SW 1271 (cell line): Measurements from ENCODE around the gene USP2.

ENCODE experiments used
- DNase-seq, 2 experiments: peaks; one replicate each; lab custom pipeline; 2025; lab: John Stamatoyannopoulos, UW

Gene USP2

GRCh38 chr11:119381181-119381988 is at the start of gene USP2:
TSS of gene USP2 (minus strand) at chr11:119381690. CDS start at chr11:119373480, 8,210 bp downstream.
- DNase-seq: peak; percentile 80 to 96

DNA sequence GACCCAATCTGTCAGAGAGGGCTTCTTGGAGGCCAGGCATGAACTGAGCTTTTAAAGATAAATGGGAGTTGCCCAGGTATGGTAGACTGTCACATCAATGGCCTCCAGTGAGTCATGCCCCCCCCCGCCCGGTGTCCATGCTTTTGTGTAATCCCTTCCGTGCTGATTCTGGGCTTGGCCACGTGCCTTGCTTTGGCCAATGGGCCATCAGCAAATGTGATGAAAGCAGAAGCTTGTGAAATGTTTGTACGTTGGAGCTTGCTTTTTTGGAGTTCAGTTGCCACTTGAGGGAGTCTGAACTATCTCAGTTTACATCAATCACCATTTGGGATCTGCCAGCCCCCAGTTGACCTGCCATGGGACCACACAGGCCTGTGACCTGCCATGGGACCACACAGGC is 45.8 kb upstream of the USP2 start:
- no peak for DNase-seq

DNA sequence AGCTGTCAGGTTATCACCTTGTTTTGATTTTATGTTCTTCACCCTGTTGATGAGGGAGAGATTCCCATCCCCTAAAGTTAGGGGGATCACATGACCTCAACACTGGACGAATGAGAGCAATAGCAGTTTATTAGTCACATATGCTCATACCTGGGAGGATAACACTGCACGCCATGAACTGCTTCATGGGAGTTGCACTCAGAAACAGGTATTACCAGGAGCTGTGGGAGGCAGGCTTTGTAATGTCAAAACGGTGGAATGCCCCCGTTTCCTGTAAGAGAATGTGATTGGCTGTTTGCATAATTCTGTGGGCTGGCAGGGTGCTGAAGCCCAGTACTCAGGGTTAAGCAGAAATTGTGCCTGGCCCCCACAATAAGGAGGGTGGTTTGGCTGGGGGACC is 44.7 kb upstream of the USP2 start:
- no peak for DNase-seq

DNA sequence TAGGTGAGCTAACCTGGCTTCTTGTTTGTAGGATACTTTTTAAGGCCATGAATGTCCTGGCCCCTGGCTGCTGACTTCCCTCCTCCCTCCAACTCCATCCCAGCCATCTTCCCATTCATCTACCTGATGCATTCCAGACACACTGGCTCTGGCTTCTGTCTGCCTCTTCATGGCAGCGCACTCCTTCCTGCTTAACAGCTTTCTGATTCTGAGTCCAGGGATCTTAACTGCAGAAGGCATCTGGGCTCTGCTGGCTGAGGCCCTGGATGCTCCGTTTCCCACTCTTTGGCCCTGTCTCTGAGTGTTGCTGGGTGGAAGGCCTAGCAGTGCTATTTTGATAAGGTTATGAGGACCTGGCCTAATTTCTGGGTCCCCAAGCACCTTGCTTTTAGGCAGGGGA is 43.3 kb upstream of the USP2 start:
- no peak for DNase-seq

DNA sequence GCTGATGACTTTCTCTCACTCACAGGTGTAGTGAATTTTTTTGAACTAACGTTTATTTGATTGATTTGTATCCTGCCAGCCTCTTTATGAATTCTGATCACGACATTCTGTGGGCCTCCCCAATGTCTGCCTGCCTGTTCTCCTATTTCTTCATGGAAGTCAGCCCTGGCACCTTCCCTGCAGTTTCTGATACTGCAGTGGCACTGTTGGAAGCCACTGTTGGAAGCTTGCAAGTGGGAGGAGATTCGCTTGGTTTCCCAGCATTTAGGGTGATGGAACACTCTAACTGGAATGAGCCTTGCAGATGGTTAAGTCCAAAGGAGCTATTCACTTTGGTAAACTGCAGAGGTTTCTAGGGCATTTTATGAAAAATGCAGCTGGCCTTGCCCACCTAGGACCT is 42.8 kb upstream of the USP2 start:
- no peak for DNase-seq

- DNase-seq: no peak
Observed at GRCh38 chr11:119423509-119424254, 42.2 kb upstream of the USP2 start.

DNA sequence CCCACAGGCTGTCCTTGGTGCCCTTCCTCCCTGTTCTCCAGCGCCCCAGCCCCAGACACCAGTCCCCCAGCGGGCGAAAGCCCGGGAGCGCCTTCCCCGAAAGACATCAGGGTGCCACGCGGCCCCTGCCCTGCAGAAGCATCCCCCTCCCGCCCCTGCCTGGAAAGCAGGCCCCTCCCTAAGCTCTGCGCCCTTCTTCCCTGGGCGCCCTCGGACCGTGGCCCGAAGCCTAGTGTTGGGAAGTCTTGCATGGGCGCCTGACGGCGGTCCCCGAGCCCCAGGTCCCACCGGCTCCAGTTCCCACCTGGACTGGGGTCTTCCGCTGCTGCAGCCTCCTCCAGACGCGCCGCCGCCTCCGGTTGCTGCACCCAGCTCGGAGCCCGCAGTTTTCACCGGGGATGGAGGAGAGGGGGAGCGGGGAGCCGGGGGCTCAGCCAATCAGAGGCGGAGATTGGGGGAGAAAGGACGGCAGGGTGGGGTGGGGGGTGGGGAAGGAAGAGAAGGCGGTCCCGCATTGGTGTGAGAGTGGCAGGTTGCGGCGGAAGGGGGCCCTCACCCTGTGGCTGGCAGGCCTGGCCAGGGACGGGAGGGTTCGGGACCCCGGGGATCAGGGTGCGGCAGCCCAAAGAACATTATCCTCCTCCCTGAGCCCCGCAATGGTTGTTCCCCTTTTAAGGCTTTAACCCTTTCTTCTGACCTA is 41.5 kb upstream of the USP2 start, which contains the start of gene THY1:
TSS of gene THY1 (minus strand) at position 364 of the 700 bp plus-strand sequence. CDS start 2,267 bp downstream, outside the sequence.
- no peak for DNase-seq

GRCh38 chr11:119421941-119422808 is 40.7 kb upstream of the USP2 start:
- DNase-seq: no peak

GRCh38 chr11:119421351-119421750 is 39.9 kb upstream of the USP2 start:
- no peak for DNase-seq

DNA sequence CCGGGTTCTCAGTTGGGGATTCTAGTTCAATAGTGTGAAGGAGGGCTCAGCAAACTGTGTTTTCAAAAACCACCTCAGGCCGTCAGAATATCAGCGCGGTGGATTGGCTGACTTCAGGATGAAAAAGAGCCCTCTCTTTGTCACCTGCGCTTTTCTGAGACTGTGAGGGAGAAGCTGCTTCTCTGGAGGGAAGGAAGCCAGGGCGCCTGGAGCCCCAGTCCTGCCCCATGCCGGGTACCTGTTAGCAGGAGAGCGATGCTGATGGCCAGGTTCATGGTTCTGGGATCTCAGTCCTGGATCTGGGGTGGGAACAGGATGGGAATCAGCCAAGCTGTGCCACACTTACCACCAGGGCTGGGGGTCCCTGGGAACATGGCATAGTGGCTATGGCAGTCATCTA is 39.1 kb upstream of the USP2 start:
- no peak for DNase-seq

- no peak for DNase-seq
Observed at GRCh38 chr11:119419834-119420492, 38.5 kb upstream of the USP2 start.

DNA sequence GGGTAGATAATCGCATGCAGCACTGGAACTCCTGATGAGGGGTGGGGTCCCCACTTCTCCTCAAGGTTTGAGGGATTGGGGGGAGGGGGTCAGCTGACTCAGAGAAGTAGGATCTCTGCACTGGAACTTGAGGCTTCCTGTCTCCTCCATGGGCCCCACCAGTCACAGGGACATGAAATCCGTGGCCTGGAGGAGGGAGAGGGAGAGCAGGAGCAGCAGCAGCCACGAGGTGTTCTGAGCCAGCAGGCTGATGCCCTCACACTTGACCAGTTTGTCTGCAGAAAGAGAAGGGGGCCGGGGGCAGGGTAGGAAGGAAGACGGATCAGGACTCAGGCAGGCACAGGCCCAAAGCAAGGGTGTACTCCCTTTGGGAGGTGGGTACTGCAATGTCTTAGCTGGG is 37.8 kb upstream of the USP2 start:
- DNase-seq: no peak

DNA sequence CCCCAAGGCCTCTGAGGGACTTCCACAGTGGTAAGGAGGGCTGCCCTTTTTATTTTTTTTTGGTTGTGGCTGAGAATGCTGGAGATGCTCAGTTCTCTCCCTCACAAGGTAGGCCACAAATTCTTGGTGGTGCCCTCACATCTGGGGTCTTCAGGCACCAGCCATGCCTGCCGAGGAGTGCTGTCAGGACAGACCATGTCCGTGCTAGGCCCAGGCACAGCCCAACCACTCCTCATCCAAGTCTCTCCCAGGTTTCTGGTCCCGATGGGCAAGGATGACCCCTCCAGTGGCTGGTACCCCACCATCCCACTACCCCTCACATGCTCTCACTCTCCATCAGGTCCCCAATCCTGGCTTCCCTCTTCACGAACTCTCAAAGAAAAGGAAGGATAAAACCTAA is 37.3 kb upstream of the USP2 start:
- DNase-seq: no peak

DNA sequence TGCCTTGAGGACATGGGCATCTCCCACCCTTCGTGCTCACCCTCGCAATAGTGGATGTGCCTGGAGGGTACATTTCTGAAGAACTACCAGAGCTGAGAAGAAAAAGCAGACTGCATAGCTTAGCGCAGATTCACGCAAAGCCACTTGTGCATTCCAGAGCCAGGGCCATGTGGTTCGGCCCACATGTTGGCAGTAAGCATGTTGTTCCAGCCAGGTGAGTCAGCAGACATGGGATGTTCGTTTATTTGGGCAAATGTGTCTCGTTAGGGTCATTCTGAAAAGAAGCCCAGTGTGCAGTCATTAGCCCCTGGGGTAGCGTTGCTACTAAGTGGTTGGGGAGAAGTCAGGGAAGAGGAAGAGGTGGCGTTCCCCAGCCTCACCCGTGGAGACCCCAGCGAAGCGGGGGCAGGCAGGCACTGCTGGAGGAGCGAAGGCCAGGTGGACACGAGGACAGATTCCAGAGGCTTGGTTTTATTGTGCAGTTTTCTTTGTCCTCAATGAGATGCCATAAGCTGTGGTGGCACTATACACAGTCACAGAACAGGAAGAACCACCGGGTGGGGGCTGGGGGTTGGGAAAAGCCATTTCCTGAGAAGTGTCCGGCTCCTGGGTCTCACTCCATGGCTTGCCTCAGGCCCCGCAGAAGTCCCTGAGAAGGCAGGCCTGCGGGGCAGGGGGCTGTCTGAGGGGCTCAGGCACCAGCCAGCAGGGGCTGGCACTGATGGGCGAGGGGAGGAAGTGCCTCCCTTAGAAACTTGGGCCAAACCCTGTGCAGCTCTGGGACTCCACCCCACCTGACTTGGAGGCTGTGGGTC is 36.4 kb upstream of the USP2 start:
- no peak for DNase-seq

DNA sequence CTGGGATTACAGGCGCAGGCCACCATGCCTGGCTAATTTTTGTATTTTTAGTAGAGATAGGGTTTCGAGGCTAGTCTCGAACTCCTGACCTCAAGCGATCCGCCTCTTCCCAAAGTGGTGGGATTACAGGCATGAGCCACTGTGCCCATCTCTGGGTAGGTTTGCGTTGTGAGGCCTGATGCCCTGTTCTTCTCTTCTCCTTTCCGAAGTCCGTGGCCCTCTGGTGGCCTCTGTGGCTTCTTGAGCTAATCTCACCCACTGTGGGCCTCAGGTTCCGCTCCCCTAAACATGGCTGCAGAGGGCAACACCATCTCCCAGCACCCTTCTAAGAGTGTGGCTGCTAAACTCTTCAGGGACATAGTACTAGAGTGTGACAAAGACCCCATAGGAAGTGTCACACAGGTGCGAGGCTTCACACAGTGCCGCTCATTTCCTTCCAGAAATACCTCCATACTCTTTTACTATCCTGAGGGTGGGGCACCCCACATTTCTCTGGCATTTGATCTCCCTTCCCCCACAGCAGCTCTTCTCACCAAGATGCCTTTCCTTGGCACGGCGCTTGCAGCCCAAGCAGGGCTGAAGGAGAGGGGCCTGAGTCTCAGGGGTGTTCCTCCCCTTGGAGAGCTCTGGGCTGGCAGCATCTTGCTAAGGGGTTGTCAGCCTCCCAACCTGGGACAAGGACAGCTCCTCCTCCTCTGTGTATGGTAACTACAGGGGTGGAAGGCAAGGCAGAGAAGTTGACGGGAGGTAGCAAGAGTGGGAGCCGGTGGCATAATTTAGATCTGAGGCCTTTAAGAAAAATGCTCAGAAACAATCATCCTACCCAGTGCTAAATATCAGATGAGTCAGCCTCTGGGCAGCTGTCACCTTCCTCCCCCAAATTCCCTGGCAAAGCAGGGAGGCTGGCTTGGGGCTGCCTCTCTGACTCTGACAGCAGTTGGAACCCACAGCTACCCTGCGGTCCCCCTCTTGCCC is 35.4 kb upstream of the USP2 start:
- DNase-seq: no peak

- DNase-seq: no peak
Observed at GRCh38 chr11:119415966-119416365, 34.5 kb upstream of the USP2 start.

DNA sequence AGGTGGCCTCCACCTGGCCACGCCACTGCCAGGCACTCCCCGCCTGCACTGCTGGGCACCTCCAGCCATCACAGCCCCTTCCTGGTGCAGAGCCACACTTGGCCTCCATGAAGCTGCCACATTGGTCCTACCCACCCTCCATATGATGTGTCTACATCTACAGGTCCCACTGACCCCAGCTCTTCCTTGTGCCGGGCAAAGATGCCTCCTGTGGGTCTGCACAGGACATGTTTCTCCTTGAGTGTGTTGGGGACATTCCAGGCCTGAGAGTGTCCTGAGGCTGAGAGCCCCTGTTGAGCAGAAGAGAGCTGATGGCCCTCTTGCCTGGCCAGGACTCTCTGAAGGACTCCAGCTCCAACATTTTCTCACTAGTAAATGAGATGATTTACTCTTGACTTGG is 34.0 kb upstream of the USP2 start:
- DNase-seq: no peak

DNA sequence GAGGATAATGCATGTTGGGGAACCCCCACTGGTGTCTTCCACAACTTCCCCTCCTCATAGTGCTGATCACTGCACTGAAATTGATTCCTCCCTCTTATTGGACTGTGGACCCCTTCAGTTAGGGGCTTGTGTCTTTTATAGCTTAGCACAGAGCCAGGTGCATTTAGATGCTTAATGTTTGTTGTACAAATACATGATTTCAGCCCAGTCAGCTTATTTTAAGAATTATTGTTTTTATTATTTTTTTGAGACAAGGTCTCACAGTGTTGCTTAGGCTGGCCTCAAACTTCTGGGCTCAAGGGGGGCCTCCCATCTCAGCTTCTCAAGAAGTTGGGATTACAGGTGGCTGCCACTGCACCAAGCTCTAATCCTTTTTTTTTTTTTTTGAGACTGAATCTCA is 33.2 kb upstream of the USP2 start:
- no peak for DNase-seq

GRCh38 chr11:119414321-119414720 is 32.8 kb upstream of the USP2 start:
- DNase-seq: no peak
